ENCODE results near the gene RBM38. TPM values are rescaled to one million over a fixed set of nuclear protein-coding genes. Genes with fewer than 3 reads are reported as not detected.

The RBM38 gene
- total and polyA plus RNA-seq, 9 of the 15 experiments (the other 6 are each of a cell fraction or from before 2014, with no cell fraction given) = 0.28 to 82.4 (median 33.2) TPM

GRCh38 chr20:57409316-57409671 lies 18.1 kb downstream of the RBM38 start (continued):
- TF ChIP-seq PCBP1 (IDR thresholded peaks at IDR 0.05; ENCODE audit: low read depth, low read length, poor library complexity, severe bottlenecking) = no peak
- TF ChIP-seq RB1 (IDR thresholded peaks at IDR 0.05; ENCODE audit: low read depth) = no peak
- TF ChIP-seq HMG20B (CRISPR knock-in tag; IDR thresholded peaks at IDR 0.05) = no peak
- no peak for TF ChIP-seq TCF7 (IDR thresholded peaks at IDR 0.05; ENCODE audit: borderline replicate concordance)
- TF ChIP-seq BRCA1 (IDR thresholded peaks at IDR 0.05) = no peak
- TF ChIP-seq BRCA1 (CRISPR knock-in tag; IDR thresholded peaks at IDR 0.05) = 0 out of 2 replicates have a peak, but pooled peaks have one; percentile 23
- TF ChIP-seq CTBP1 (IDR thresholded peaks at IDR 0.05; ENCODE audit: borderline replicate concordance) = no peak
- peak; percentile 97 for TF ChIP-seq ZBTB33 (CRISPR knock-in tag; IDR thresholded peaks at IDR 0.05)
- no peak for TF ChIP-seq GMEB1 (CRISPR knock-in tag; IDR thresholded peaks at IDR 0.05)
- no peak for TF ChIP-seq EGR1 (conservative IDR thresholded peaks at IDR 0.05)
- TF ChIP-seq CHD1 (IDR thresholded peaks at IDR 0.05; ENCODE audit: low read length) = peak; percentile 38
- TF ChIP-seq ZFP1 (CRISPR knock-in tag; IDR thresholded peaks at IDR 0.05) = no peak
- TF ChIP-seq THRB (CRISPR knock-in tag; conservative IDR thresholded peaks at IDR 0.05) = no peak
- no peak for TF ChIP-seq NFXL1 (CRISPR knock-in tag; IDR thresholded peaks at IDR 0.05)
- 0 out of 2 replicates have a peak, but pooled peaks have one; percentile 30 for TF ChIP-seq ETS1 (conservative IDR thresholded peaks at IDR 0.05; ENCODE audit: control insufficient read depth, low read depth, low read length)
- TF ChIP-seq POLR2G (IDR thresholded peaks at IDR 0.05; ENCODE audit: low read depth, low read length) = peak; percentile 36; the same call in 1 of the 2 replicates
- no peak for TF ChIP-seq ZNF76 (CRISPR knock-in tag; IDR thresholded peaks at IDR 0.05; ENCODE audit: borderline replicate concordance)
- TF ChIP-seq CBX2 (IDR thresholded peaks at IDR 0.05; ENCODE audit: insufficient read depth, low read length, poor library complexity, severe bottlenecking) = no peak
- TF ChIP-seq ZNF253 (CRISPR knock-in tag; conservative IDR thresholded peaks at IDR 0.05) = no peak
- TF ChIP-seq NCOA2 (IDR thresholded peaks at IDR 0.05; ENCODE audit: partially characterized antibody in 2 of 2) = no peak
- no peak for TF ChIP-seq JUND (IDR thresholded peaks at IDR 0.05; ENCODE audit: borderline replicate concordance, low read depth, low read length)
- TF ChIP-seq JUND (tag; IDR thresholded peaks at IDR 0.05; ENCODE audit: borderline replicate concordance, low read depth, low read length) = no peak
- no peak for TF ChIP-seq CEBPB (tag; IDR thresholded peaks at IDR 0.05)
- TF ChIP-seq, protein P1, sequence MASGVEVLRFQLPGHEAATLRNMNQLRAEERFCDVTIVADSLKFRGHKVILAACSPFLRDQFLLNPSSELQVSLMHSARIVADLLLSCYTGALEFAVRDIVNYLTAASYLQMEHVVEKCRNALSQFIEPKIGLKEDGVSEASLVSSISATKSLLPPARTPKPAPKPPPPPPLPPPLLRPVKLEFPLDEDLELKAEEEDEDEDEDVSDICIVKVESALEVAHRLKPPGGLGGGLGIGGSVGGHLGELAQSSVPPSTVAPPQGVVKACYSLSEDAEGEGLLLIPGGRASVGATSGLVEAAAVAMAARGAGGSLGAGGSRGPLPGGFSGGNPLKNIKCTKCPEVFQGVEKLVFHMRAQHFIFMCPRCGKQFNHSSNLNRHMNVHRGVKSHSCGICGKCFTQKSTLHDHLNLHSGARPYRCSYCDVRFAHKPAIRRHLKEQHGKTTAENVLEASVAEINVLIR (CRISPR knock-in tag; IDR thresholded peaks at IDR 0.05) = no peak
